ENCODE results near the gene CLIP2.

DNA sequence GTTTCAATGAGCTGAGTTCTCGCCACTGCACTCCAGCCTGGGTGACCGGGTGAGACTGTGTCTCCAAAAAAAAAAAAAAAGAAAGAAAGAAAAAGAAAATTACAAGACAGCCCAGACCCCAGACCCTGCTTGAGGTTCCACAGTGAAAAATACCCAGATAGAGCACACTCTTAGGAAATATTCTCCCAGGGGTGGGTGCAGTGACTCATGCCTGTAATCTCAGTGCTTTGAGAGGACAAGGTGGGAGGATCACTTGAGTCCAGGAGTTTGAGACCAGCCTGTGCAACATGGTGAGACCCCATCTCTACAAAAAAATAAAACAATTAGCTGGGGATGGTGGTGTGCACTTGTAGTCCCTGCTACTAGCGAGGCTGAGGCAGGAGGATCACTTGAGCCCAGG lies 123.4 kb downstream of the CLIP2 start:
- TF ChIP-seq EZH2 (IDR thresholded peaks at IDR 0.05; ENCODE audit: borderline replicate concordance, insufficient read depth, low read length, poor library complexity, severe bottlenecking), result no peak
- TF ChIP-seq, protein P1, sequence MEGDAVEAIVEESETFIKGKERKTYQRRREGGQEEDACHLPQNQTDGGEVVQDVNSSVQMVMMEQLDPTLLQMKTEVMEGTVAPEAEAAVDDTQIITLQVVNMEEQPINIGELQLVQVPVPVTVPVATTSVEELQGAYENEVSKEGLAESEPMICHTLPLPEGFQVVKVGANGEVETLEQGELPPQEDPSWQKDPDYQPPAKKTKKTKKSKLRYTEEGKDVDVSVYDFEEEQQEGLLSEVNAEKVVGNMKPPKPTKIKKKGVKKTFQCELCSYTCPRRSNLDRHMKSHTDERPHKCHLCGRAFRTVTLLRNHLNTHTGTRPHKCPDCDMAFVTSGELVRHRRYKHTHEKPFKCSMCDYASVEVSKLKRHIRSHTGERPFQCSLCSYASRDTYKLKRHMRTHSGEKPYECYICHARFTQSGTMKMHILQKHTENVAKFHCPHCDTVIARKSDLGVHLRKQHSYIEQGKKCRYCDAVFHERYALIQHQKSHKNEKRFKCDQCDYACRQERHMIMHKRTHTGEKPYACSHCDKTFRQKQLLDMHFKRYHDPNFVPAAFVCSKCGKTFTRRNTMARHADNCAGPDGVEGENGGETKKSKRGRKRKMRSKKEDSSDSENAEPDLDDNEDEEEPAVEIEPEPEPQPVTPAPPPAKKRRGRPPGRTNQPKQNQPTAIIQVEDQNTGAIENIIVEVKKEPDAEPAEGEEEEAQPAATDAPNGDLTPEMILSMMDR (IDR thresholded peaks at IDR 0.05; ENCODE audit: poor library complexity, severe bottlenecking), result no peak
- no peak for TF ChIP-seq POLR2AphosphoS5 (IDR thresholded peaks at IDR 0.05)
- no peak for TF ChIP-seq SMC3 (conservative IDR thresholded peaks at IDR 0.05; ENCODE audit: poor library complexity)
- TF ChIP-seq, protein P2, sequence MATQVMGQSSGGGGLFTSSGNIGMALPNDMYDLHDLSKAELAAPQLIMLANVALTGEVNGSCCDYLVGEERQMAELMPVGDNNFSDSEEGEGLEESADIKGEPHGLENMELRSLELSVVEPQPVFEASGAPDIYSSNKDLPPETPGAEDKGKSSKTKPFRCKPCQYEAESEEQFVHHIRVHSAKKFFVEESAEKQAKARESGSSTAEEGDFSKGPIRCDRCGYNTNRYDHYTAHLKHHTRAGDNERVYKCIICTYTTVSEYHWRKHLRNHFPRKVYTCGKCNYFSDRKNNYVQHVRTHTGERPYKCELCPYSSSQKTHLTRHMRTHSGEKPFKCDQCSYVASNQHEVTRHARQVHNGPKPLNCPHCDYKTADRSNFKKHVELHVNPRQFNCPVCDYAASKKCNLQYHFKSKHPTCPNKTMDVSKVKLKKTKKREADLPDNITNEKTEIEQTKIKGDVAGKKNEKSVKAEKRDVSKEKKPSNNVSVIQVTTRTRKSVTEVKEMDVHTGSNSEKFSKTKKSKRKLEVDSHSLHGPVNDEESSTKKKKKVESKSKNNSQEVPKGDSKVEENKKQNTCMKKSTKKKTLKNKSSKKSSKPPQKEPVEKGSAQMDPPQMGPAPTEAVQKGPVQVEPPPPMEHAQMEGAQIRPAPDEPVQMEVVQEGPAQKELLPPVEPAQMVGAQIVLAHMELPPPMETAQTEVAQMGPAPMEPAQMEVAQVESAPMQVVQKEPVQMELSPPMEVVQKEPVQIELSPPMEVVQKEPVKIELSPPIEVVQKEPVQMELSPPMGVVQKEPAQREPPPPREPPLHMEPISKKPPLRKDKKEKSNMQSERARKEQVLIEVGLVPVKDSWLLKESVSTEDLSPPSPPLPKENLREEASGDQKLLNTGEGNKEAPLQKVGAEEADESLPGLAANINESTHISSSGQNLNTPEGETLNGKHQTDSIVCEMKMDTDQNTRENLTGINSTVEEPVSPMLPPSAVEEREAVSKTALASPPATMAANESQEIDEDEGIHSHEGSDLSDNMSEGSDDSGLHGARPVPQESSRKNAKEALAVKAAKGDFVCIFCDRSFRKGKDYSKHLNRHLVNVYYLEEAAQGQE (IDR thresholded peaks at IDR 0.05; ENCODE audit: borderline replicate concordance), result no peak
- TF ChIP-seq EP300 (conservative IDR thresholded peaks at IDR 0.05; ENCODE audit: poor library complexity, severe bottlenecking), result no peak
- TF ChIP-seq RAD21 (conservative IDR thresholded peaks at IDR 0.05), result no peak
- TF ChIP-seq MXI1 (conservative IDR thresholded peaks at IDR 0.05; ENCODE audit: poor library complexity, severe bottlenecking), result no peak
- TF ChIP-seq TAF1 (IDR thresholded peaks at IDR 0.05; ENCODE audit: low read depth), result no peak

All from neural cell (in vitro differentiated cells).